Spleen (tissue), 7 donors: ENCODE data around the gene GMPPB.

ENCODE experiments used
- CTCF ChIP-seq, 11 experiments: fragments of 200-600 bp in 7 of 11; fragments of 450-650 bp in 4 of 11; sonication (generic) in 4 of 11; IDR thresholded peaks in 8 of 11; conservative IDR thresholded peaks in 3 of 11; 1 replicate in 7 of 11; 2 replicates in 4 of 11; pipeline versions ENCODE4 v1.4.0 to v1.8.0; 2016 to 2021; ENCODE audit warnings: antibody characterized with exemption in 11 of 11, inconsistent platforms in 4 of 11, mild to moderate bottlenecking in 1 of 11
- POLR2A ChIP-seq, 3 donors: fragments of 450-650 bp; IDR thresholded peaks; one replicate each; pipeline ENCODE4 v1.5.1; 2017; ENCODE audit warnings: antibody characterized with exemption in 3 of 3, mild to moderate bottlenecking in 1 of 3
- donor health status: DM: no; HTN: no; CAD: no; lungs with moderate emphysema.
- donor health status: DM: no; HTN: no; CAD: no.
- donor health status: DM: no; HTN: no; CAD: no.

- peak; percentile 51 to 88 (median 82) for TF ChIP-seq CTCF (IDR thresholded peaks at IDR 0.05 in 8 of 11, conservative IDR thresholded peaks at IDR 0.05 in 3 of 11)
- peak in 2 of 3 donors; percentile 39 to 75 for TF ChIP-seq POLR2A (IDR thresholded peaks at IDR 0.05)
Observed at GRCh38 chr3:49719214-49719884, 4.4 kb downstream of the GMPPB start, which contains the start of gene AMIGO3.
